OCI-M2 (cell line): ENCODE measurements around the gene RFNG.

Source experiments
- DNase-seq: peaks from one replicate; lab custom pipeline; 2025; ENCODE audit not compliant: unreplicated experiment; lab: John Stamatoyannopoulos, UW

Gene RFNG

DNA sequence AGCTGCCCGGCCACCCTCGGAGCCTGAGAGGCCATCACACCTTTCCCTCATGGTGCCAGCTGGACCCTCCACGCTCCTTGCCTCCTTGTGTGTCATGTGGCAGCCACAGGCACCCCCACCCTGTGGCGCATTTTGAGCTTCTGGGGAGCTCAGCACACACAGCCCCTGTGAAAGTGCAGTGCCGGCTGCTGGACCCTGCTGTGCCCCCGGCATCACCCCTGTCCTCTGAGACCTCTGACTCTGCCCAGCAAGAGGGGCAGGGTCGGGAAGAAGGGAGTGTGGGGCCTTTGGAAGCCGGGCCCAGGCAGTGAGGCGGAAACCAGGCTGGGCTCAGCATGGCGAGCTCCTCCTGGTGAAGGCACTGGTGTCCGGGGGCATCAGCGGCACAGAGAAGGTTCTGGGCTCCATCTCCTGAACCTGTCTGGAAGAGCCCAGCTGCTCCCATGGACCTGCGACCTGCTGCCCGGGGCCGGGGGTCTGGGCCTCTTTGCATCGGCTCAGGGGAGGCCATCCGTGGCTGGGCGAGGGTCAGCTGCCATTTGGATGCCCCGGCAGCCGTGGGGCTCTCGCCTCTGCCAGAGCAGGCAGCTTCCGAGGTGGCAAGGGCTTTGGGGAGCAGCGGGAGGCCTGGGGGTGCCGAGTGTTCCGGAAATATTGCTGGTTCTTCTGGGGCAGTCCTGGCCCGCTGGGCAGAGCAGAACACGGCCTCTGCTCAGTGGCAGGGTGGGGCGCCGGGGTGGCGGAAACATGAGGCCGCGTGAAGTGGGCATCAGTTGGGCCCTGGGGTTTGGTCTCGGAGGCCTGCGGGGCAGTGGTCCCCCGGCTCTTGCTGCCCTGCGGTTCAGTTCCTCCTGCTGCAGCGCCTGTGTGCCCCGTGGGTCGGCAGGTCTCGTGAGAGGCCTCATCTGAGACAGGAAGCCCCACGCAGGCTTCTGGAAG lies 46.8 kb downstream of the RFNG start:
- no peak for DNase-seq

DNA sequence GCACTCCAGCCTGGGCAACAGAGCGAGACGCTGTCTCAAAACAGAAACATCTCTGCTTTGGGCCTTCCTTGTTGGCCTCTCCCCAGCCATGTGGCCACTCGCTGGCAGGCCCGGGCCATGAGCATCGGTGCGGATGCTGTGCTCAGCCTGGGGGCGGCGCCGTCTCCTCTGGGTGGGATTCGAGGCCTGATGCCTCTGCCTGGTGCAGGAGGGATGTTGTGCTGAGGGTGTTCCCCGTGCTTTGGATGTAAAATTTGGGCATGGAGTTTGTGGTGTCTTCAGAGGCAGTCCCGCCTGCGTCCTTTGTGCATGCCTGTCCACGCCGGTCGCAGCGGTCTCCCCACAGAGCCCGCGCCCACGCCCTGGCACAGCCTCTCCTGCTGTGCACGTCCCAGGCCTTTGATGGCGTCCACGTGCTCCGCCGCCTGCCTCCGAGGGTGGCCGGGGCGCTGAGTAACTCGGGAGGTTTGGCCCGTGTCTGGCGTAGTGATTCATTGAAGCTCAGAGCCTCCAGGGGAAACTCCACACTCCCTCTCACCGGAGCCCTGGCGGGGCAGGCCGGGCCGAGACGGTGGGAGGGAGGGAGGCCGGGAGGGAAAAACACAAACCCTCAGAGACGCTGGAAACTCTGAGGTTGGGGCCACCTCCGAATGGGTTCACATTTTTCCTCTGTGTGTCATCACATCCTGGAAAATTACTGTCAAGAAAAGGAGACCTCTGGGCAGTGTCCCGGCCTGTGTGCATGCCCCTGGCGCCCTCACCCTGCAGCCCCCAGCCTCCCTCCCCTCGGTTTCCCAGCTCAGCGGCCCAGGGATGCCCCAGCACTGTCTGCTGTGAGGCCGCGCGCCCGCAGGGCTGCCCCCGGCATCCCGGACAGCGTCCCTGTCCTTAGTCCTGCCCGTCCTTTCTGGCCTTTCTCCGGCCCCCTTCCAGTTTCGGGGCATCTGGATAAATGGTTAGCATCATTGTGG lies 47.9 kb downstream of the RFNG start:
- DNase-seq = no peak

DNA sequence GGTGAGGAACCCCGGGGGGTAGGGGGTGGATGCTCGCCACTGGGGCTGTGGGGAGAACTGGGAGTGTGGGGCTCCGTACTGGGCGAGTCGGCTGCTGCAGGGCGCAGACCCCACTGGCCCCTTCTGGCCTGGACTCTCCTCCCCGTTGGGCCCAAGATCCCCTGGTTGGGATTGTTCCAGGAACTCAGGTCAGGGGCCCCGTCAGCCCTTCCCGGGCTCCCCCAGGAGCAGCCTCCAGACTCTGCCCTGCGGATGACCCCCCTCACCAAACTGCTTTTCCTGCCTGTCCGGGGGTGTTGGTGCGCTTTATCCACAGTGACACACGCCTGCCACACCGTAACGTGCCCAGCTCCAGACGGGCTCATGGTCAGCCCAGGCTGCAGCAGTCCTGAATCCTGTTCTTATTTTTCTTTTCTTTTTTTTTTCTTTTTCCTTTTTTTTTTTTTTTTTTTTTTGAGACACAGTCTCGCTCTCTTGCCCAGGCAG lies 50.0 kb downstream of the RFNG start:
- no peak for DNase-seq

DNA sequence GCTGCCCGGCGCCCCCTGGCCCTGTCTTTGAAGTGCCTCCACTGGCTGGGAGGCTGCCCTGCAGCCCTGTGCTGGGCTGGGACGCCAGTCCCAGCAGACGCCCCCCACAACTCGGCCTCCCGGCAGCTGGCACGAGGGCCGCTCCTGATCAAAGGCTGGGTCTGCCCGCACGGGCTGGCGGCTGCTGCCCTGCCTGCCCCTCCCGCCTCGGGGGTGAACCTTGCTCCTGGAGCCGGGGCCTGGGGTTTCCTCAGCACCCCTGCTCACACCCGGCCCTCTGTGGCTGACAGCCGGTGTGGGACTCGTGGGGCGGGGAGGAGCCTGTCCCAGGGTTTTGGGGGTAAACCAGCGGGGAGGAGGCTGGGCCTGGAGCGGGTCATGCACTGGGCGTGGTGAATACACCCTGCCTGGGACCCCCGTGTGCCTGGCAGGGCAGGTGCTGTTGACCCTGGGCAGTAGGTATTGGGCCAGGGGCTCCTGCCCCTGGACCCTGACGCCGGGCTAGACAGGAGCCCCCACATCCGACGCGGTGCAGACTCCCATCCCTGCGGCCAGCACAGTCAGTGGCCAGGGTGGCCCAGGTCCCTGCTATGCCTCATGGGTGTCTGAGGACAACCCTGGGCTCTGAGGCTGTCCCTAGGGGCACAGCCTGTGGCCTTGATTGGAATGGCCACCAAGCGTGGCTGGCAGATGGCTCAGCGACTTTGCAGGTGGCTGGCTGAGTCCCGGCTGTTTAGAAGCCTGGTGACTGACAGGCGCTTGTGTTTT lies 50.6 kb downstream of the RFNG start:
- no peak for DNase-seq

DNA sequence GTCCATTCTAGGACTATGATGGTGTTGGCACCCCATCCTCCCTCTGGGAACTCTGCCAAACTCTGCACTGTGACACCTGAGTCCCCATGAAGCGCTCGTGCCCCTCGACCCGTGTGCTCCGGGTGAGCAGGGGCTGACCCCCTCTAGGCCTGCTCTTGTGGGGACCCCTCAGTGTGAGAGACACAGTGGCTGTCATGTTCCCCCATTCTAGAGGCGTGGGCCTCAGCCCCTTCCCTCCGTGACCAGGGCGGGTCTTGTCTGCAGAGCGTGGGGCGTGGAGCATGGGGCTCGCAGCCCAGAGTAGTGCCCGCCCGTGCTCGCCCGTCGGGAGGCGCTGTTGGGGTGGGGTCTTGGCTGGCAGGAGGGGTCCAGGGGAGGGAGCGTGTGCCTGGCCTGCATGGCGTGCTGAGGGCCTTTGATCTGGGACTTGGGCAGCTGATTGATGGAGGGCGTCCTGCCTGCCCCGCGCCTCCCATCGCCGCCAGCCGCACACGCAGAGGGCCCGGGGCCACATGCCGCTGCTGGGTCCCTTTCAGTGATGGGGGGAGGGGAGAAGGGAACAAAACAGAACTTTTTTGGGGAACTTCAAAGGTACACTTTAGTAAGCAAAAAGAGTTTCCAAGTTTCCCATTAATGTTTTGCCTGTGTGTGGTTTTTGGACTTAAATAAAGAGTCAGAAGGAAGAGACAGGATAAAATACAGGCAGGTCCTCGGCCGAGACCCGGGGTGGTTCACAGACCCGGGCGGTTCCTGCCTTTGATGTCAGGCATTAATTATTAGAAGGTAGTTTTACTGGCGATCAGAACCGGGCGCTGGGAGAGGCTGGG lies 51.4 kb downstream of the RFNG start:
- no peak for DNase-seq

DNA sequence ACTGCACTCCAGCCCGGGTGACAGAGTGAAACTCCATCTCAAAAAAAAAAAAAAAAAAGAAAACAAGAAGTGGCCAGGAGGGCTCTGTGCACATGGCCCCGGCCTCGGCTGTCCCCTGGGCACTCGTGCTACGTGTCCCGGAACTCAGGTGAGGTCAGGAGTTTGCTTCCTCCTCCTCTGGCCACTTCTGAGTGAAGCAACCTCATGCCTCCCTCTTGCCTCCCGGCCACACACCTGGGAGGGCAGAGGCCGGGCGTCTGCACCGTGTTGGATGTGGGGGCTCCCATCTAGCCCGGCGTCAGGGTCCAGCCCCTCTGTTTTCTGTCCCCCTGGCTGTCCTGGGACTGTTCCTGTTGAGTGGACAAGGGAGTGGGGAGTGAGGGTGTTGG lies 52.0 kb downstream of the RFNG start:
- DNase-seq = no peak

DNA sequence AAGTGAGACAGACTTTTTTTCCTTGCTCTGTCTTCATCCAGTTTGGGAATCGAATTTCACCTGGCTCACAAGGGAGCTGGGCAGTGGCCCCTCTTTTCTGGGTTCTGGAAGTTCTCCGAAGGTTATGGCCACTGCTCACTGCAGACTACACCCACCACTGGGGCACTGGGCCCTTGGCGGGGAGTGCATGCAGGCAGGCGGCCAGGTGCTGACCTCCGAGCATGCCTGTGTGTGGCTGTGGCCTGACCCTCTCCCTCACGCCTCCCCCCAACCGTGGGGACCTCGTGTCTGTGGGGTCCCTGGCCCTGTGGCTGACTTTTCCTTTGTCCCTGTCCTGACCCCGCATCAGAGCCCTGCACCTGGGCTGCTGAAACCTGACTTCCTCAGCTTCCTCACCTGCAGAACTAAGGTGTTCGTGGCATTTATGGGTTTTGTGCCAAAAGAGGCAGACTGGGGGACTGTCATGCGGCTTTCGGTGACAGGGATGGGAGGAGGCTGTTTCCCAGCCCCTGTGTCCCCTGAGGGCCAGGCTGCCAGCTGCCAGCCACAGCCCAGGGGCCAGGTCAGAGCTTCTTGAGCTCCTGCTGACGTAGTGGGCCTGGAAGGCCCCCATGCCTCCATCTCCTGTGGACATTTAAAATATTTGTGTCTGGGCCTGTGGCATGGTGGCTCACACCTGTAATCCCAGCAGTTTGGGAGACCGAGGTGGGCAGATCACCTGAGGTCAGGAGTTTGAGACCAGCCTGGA lies 52.7 kb downstream of the RFNG start:
- no peak for DNase-seq

DNA sequence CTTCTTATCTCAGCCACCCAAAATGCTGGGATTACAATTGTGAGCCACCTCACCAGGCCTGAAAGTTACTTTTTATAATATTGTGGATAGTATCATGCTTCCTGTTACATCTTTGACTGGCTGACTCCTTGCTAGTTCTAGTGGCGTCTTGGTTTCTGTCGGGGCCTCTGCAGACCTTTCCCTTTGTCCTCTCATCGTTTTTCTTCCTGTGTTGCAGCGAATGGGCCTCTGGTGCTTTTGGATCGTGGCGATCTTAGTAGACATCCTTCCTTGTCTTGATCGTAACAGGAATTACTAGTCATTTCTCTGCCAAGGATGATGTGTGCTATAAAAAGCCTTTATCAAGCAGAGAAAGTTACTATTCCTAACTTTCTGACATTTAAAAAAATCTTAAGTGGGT lies 53.4 kb downstream of the RFNG start:
- DNase-seq = no peak
